ENCODE results near the gene PHC3.

DNA sequence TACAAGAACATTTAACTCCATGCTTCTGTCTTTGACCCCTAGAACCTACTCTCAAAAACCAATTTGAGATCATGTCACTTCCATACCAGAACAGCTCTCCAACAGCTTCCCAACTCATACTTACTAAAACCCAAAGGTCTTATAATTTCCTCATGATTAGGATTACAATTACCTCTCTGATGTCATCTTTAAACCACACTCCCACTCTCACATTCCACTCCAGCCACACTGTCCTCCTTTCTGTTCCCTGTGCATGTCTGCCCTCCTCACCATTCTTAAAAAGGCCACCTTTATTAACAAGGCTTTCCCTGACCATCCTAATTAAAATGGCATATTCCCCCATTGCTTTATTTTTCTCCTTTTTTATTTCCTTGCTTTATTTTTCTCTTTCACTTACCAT, 18.9 kb downstream of the PHC3 start:
- TF ChIP-seq, protein P1, sequence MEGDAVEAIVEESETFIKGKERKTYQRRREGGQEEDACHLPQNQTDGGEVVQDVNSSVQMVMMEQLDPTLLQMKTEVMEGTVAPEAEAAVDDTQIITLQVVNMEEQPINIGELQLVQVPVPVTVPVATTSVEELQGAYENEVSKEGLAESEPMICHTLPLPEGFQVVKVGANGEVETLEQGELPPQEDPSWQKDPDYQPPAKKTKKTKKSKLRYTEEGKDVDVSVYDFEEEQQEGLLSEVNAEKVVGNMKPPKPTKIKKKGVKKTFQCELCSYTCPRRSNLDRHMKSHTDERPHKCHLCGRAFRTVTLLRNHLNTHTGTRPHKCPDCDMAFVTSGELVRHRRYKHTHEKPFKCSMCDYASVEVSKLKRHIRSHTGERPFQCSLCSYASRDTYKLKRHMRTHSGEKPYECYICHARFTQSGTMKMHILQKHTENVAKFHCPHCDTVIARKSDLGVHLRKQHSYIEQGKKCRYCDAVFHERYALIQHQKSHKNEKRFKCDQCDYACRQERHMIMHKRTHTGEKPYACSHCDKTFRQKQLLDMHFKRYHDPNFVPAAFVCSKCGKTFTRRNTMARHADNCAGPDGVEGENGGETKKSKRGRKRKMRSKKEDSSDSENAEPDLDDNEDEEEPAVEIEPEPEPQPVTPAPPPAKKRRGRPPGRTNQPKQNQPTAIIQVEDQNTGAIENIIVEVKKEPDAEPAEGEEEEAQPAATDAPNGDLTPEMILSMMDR (IDR thresholded peaks at IDR 0.05; ENCODE audit: insufficient read depth, low read length, poor library complexity, severe bottlenecking) = no peak
- no peak for TF ChIP-seq EZH2phosphoT487 (conservative IDR thresholded peaks at IDR 0.05; ENCODE audit: low read length)
